GM18858 (cell line): ENCODE data around the gene SNRPB.

Experiments
- ATAC-seq: cut with Tn5 transposase; IDR thresholded peaks from one replicate; pipeline ENCODE4 v1.9.1; 2021; ENCODE audit not compliant: unreplicated experiment

Gene SNRPB

GRCh38 chr20:2475850-2476741 lies 5.5 kb upstream of the SNRPB start:
- ATAC-seq = no peak

GRCh38 chr20:2473516-2473915 lies 2.9 kb upstream of the SNRPB start:
- ATAC-seq = no peak

DNA sequence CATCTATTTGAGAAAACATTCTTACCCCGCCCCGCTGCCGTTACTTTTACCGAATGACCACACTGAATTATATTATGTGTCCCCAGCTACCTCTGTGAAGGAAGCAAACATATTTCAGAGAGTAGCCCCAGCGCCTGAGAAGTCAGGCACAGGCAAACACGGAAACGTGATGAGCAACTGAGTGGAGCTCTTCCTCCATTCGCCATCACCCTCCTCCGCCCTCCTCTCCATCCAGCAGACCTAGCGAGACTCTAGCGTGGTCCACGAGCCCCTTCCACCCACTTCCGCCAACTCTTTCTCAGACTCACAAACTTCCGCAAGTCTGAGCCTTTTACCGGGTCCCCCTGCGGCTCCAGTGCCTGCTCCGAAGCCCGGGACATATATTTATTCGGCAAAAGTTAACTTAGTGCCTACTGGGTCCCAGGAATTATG lies 582 bp downstream of the SNRPB start:
- ATAC-seq = no peak

GRCh38 chr20:2468581-2469407 lies 1.8 kb downstream of the SNRPB start:
- ATAC-seq = no peak

- ATAC-seq = no peak
These were observed 3.2 kb downstream of the SNRPB start for GRCh38 chr20:2467412-2467811.

DNA sequence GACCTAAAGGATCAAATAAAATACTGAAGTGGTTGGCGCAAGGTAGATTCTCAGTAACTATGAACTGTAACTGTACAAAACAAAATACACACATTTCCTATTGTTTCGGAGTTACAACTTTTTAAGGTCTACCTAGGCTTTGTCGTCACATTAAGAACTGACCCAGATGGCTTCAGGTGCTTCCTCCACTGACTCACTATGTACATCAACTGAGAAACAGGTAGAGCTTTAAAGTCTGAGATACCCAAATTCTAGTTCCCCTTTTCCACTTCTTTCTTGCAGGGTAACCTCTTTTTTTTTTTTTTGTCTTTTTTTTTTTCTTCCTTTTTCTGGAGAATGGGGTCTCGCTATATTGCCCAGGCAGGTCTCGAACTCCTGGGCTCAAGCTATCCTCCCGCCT lies 5.5 kb downstream of the SNRPB start:
- no peak for ATAC-seq

DNA sequence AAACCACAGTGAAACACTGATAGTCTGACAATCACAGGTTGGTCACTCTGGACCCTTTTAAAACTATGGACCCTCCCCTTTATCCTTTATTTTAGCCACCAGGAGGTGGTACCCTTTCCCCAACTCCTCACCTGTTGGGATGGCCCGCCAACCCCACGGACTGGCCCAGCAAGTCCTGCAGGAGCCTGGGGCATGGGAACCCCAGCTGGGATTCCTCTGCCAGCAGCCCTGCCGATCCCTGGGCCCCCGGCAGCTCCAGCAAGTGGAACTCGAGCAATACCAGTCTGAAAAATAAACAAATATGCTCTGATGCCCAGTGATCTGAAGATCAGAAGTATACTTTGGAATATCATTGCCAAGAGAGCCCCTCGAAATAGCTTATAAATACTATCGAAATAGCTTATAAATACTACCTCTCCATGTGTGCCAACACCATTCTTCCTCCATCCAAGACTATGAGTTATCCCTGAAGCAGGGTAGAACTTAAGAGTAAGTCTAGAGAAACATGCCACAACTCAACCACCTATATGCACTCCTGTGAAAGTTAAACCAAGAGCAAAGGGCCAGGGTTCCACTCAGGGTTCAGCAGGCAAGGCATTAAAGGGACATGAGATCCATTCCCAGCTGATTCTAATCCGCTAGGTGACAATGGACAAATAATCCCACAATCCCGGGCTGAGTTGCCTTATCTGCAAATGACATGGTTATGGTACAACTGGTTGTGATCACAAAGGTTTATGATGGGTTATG lies 6.8 kb downstream of the SNRPB start:
- ATAC-seq = no peak

GRCh38 chr20:2462484-2462883 lies 8.1 kb downstream of the SNRPB start:
- no peak for ATAC-seq

- ATAC-seq = no peak
These were observed 9.7 kb downstream of the SNRPB start for GRCh38 chr20:2460752-2461424.

DNA sequence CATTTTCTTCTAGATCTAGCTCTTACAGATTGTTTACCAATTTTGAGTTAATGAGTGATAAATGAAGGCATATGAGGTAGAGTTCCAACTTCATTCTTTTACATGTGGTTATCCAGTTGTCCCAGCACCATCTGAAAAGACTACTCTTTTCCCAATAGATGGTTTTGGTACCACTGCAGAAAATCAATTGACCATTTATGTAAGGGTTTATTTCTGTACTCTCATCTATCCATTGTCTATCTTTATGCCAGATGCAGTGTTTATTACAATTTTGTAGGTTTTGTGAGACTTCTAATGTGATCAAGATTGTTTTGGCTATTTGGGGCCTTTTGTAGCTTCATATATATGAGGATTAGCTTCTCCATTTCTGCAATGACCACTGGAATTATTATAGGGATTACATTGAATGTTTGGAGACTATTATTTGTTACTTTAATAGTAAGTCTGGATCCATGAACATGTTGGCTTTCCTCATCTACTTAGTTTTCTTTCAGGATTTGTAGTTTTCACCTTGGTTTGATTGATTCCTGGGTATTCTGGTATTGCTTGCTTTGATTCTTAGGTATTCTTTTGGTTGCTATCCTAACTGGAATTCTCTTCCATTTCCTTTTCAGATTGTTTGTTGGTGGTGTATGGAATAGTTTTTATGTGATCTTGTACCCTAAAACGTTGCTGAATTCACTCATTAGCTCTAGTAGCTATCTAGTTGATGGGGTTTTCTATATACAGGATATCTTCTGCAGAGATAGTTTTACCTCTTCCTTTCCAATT lies 10.4 kb downstream of the SNRPB start:
- ATAC-seq = no peak

DNA sequence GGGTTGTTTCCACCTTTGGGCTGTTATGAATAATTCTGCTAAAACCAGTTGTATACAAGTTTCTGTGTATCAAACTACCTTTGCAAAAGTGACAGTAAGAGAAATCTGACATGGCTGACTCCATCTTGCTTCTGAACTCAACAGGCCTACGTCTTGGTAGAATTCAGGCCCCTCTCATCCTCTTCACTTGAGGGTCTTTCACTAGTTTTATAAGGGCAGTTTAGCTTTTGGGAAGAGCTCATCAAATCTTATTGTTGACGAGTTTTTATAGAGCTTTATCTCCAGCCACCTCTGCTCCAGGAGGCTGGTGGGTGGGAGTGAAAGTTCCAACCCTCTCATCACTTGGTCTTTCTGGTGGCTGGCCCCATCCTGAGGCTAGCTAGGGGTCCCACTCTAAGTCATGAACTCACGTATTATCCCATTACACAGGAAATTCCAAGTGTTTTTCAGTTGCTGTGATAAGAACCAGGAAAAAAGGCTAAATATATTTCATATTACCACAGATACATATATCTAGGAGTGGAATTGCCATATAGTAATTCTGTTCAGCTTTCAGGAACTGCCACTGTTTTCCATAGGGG lies 11.6 kb downstream of the SNRPB start:
- ATAC-seq = no peak

GRCh38 chr20:2455771-2456497 lies 14.7 kb downstream of the SNRPB start:
- ATAC-seq = no peak

- ATAC-seq = no peak
These were observed 16.8 kb downstream of the SNRPB start for GRCh38 chr20:2453792-2454191.

DNA sequence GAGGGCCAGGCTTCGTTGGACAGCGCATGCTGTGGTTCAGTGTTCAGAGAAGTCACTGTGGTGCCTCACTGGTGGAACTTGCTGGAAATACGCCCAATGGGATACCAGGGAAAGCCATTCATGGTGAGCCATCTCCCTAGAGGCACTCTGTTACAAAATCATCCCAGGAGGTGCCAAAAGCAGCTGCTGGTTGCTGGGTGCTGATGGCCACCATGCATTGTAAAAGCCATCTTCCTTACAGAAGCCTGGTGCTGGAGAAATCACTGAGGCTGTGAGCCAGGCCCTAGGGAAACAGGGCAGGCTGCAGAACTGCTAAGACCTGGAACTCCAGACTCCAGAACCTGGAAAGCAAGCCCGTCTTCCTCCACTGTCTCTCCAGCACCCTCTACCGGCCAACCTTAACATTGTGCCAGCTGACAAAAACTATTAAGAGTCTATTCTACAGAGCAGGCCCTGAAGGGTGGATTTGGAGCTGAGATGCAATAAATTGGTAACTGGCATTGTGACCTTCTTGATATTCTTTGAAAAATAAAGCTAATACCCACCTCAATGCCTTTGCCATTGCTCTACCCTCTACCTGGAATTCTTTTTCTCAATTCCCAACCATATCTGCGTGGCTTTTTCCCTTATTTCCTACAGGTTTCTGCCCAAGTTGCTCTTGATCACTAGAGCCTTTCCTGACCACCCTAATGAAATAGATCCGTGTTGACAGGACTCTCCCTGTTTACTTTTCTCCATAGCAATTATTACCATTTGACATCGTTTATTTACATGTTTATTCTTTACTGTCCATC lies 18.5 kb downstream of the SNRPB start:
- ATAC-seq = no peak

DNA sequence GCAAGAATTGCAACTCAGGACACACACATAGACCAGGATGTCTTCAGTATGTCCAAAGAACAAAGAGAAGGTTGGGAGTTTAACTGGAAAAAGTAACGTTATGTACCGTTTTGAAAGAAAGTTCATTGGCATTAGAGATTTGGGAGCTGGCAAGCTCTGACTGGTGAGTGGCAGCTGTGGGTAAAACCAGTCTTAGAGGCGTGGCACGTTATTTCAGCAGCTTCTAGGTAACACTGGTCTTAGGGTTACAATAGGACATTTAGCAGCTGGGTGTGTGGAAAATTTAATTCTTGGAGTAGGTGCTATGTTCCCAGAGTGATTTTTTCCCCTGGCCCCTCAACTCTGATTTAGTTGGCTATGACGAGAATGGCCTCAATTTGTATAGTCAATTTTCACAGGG lies 19.2 kb downstream of the SNRPB start:
- ATAC-seq = no peak

GRCh38 chr20:2449386-2449785 lies 21.2 kb downstream of the SNRPB start:
- ATAC-seq = no peak

DNA sequence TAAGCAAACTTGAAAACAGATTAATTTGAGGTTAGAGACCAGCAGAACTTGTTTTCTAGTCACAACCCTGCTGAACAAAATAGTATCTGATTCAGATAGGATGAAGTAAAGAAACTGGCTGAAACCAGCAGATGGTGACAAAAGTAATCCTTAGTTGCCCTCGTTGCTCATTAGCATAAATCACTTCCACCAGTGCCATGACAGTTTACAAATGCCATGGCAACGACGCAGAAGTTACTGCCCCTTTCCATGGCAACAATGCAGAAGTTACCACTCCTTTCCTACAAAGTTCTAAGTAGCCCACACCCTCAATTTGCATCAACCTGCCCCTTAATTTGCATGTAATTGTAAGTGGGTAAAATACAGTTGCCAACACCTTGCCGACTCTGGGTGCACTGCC lies 23.7 kb downstream of the SNRPB start:
- ATAC-seq = no peak

DNA sequence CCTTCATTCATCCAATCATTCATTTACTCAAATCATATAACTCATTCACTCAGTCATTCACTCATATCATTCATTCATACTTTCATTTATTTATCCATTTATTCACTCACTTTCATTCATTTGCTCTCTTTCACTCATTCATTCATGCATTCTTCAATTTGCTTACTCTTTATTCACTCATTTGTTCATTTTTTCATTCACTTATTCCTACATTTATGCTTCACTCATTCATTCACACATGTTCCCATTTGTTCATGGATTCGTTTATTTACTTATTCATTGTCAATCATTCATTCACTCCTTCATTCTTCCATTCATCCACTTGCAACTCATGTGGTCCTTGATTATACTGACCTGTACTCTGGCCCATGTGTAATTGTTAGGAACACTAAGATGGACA lies 39.4 kb downstream of the SNRPB start:
- no peak for ATAC-seq
